Ishikawa (cell line): Measurements from ENCODE around the gene MSANTD1.

ENCODE experiments used
- CEBPB ChIP-seq: IDR thresholded peaks from 2 replicates; pipeline ENCODE4 v1.6.1; 2012
- CREB1 ChIP-seq: IDR thresholded peaks from 2 replicates; pipeline ENCODE4 v1.6.1; 2012; ENCODE audit warnings: low read depth
- EGR1 ChIP-seq: IDR thresholded peaks from 2 replicates; pipeline ENCODE4 v1.6.1; 2012
- EP300 ChIP-seq: IDR thresholded peaks from 2 replicates; pipeline ENCODE4 v1.6.1; 2012; ENCODE audit warnings: borderline replicate concordance
- FOXM1 ChIP-seq: IDR thresholded peaks from 2 replicates; pipeline ENCODE4 v1.6.1; 2012; ENCODE audit warnings: low read depth, borderline replicate concordance
- NFIC ChIP-seq: IDR thresholded peaks from 2 replicates; pipeline ENCODE4 v1.6.1; 2012
- RAD21 ChIP-seq: IDR thresholded peaks from 2 replicates; pipeline ENCODE4 v1.6.1; 2012; ENCODE audit warnings: low read depth
- TAF1 ChIP-seq: IDR thresholded peaks from 2 replicates; pipeline ENCODE4 v1.6.1; 2012; ENCODE audit warnings: low read depth, mild to moderate bottlenecking
- TCF12 ChIP-seq: IDR thresholded peaks from 2 replicates; pipeline ENCODE4 v1.6.1; 2012; ENCODE audit warnings: low read depth
- TEAD4 ChIP-seq: IDR thresholded peaks from 2 replicates; pipeline ENCODE4 v1.6.1; 2012
- YY1 ChIP-seq: IDR thresholded peaks from 2 replicates; pipeline ENCODE4 v1.6.1; 2012; ENCODE audit warnings: low read depth
- ZBTB7A ChIP-seq: IDR thresholded peaks from 2 replicates; pipeline ENCODE4 v1.6.1; 2012; ENCODE audit warnings: low read depth
- TF ChIP-seq, protein P1 (sequence below): IDR thresholded peaks from 2 replicates; pipeline ENCODE4 v1.6.1; 2012
- TF ChIP-seq, protein P2 (sequence below): IDR thresholded peaks from 2 replicates; pipeline ENCODE4 v1.6.1; 2012
- TF ChIP-seq, protein P3 (sequence below): IDR thresholded peaks from 2 replicates; pipeline ENCODE4 v1.6.1; 2012; ENCODE audit warnings: low read depth, mild to moderate bottlenecking

MSANTD1 gene

DNA sequence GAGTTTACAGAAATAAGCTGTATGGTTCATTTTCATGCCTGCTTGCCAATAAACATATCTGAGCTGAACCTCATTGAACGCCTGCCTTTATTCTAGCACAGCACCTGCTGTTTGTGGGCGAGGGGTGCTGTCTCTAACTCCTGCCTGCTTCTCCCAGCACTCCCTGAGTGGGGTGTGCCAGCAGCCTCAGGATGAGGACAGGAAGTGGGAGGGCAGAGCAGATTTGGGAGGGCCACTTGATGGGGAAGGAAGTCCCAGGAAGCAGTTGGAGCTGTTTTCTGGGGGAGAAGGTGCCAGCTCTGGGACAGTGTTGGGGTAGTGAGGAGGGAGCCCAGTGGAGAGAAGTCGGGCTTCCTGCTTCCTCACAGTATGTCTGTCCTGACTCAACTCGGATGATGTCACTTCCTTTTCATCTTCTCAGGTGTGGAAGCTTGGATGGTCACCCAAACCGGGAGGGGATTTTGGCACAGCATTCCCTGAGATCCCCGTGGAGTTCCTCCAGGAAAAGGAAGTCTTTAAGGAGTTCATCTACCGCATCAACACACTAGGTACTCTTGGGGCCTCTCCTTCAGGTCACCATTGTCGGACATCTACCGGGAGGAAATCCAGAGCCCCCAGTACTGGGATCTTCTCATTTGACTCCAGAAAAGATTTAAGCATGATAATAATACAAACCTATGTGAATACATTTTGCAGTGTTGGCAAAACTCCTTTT, 29.0 kb upstream of the MSANTD1 start:
- no peak for TF ChIP-seq TEAD4
- no peak for TF ChIP-seq CEBPB
- no peak for TF ChIP-seq NFIC
- no peak for TF ChIP-seq CREB1
- TF ChIP-seq FOXM1 = no peak
- TF ChIP-seq, protein P1, sequence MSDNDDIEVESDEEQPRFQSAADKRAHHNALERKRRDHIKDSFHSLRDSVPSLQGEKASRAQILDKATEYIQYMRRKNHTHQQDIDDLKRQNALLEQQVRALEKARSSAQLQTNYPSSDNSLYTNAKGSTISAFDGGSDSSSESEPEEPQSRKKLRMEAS = no peak
- no peak for TF ChIP-seq ZBTB7A
- TF ChIP-seq EP300 = no peak
- TF ChIP-seq, protein P2, sequence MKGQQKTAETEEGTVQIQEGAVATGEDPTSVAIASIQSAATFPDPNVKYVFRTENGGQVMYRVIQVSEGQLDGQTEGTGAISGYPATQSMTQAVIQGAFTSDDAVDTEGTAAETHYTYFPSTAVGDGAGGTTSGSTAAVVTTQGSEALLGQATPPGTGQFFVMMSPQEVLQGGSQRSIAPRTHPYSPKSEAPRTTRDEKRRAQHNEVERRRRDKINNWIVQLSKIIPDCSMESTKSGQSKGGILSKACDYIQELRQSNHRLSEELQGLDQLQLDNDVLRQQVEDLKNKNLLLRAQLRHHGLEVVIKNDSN = no peak
- no peak for TF ChIP-seq EGR1
- TF ChIP-seq TAF1 = no peak
- TF ChIP-seq, protein P3, sequence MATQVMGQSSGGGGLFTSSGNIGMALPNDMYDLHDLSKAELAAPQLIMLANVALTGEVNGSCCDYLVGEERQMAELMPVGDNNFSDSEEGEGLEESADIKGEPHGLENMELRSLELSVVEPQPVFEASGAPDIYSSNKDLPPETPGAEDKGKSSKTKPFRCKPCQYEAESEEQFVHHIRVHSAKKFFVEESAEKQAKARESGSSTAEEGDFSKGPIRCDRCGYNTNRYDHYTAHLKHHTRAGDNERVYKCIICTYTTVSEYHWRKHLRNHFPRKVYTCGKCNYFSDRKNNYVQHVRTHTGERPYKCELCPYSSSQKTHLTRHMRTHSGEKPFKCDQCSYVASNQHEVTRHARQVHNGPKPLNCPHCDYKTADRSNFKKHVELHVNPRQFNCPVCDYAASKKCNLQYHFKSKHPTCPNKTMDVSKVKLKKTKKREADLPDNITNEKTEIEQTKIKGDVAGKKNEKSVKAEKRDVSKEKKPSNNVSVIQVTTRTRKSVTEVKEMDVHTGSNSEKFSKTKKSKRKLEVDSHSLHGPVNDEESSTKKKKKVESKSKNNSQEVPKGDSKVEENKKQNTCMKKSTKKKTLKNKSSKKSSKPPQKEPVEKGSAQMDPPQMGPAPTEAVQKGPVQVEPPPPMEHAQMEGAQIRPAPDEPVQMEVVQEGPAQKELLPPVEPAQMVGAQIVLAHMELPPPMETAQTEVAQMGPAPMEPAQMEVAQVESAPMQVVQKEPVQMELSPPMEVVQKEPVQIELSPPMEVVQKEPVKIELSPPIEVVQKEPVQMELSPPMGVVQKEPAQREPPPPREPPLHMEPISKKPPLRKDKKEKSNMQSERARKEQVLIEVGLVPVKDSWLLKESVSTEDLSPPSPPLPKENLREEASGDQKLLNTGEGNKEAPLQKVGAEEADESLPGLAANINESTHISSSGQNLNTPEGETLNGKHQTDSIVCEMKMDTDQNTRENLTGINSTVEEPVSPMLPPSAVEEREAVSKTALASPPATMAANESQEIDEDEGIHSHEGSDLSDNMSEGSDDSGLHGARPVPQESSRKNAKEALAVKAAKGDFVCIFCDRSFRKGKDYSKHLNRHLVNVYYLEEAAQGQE = no peak
- TF ChIP-seq YY1 = no peak
- no peak for TF ChIP-seq RAD21
- TF ChIP-seq TCF12 = no peak

DNA sequence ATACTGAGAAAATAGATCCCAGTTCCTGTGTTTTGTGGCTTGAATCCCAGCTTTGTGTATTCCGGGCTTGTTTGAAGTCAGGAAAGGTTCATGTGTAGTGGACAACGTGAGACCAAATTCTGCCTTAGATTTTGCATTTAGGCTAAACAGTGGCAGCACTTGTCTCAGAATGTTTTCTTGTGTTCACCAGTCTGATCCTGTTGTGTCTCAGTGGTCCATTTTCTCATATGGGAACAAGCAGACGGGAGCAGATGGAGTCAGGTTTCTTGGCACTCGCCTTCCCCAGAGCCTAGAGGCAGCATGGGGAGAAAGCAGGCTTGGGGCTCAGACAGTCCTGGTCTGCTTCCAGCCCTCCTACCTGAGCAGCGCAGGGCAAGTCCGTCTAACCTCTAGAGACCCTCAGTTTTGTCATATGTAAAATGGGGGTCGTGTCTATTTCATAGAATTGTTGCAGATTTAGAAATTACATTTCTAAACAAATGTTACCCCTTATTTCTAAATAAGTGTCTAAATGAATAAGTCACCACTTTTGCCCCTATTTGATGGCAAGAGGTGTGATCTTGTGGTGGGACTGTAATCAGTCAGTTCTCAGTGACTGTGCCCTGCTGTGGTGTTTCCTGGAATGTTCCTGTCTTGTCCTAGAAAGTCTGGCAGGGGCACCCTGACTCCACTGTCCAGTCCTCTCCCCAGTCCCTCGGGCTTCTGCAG, 28.3 kb upstream of the MSANTD1 start:
- TF ChIP-seq TCF12 (no peak), TAF1 (no peak), NFIC (no peak), ZBTB7A (no peak), YY1 (no peak)
- TF ChIP-seq, protein P3 = no peak
- TF ChIP-seq, protein P1 = no peak

DNA sequence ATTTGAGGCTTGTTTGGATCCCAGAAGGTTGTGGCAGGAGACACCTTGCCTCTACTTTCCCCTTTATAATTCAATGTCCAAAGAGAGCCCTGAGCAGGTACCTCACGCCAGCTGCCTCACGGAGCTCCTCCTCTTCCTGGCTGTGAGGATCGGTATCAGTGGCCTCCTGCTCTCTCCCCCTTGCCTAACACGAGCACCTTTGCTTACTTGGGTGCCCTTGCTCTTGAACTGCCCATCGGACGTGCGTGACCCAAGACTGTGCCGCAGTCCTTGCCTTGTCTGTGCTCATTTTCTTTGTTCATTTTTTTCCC, 27.8 kb upstream of the MSANTD1 start:
- TF ChIP-seq EP300 (no peak), EGR1 (no peak), CEBPB (no peak), ZBTB7A (no peak), FOXM1 (no peak), CREB1 (no peak), NFIC (no peak), YY1 (no peak), TCF12 (no peak), TEAD4 (no peak)
- TF ChIP-seq, protein P3 = no peak
- TF ChIP-seq, protein P1 = no peak

DNA sequence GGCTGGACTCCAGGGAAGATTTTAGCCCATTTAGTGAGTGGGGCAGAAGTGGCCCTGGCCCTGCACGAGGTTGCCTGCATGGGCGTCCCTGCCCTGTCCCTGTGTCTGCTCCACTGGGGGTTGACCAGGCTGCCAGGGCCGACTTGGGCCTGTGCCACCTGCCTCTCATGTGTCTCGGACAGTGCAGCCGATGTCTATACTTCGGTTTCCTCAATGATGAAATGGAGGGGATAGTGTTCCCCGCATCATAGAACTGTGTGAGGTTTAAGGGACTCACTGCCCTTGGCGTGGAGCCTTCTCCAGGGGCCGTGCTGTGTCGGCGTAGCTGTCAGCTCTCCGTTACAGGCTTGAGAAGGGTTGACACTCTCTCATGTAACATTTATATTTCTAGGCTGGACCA, 27.0 kb upstream of the MSANTD1 start:
- TF ChIP-seq, protein P1 = no peak
- TF ChIP-seq TCF12 (no peak), EP300 (no peak), CEBPB (no peak), TAF1 (no peak), EGR1 (no peak), RAD21 (no peak)
- TF ChIP-seq, protein P3 = no peak
